HFFc6 (cell line): Measurements from ENCODE around the gene TMEM266. TPM values are rescaled to one million over a fixed set of nuclear protein-coding genes. Genes with fewer than 3 reads are reported as not detected.

ENCODE experiments used
- DNase-seq: peaks from one replicate; pipeline ENCODE4 v3.0.0-alpha.2; 2018
- H3K27ac Mint-ChIP-seq: 2 replicates; pipeline ENCODE4 v1.8.0; 2020; ENCODE audit warnings: mild to moderate bottlenecking, mixed read lengths
- H3K27me3 Mint-ChIP-seq: 2 replicates; pipeline ENCODE4 v1.8.0; 2021; ENCODE audit warnings: mild to moderate bottlenecking, moderate library complexity, mixed read lengths; ENCODE audit not compliant: insufficient read depth
- H3K36me3 Mint-ChIP-seq: 2 replicates; pipeline ENCODE4 v1.8.0; 2021; ENCODE audit warnings: low read depth, mixed read lengths
- H3K4me1 Mint-ChIP-seq: 2 replicates; pipeline ENCODE4 v1.8.0; 2020; ENCODE audit warnings: low read depth, mixed read lengths
- H3K4me3 Mint-ChIP-seq: 2 replicates; pipeline ENCODE4 v1.8.0; 2020; ENCODE audit warnings: mild to moderate bottlenecking, moderate library complexity, mixed read lengths
- H3K9me3 Mint-ChIP-seq: 2 replicates; pipeline ENCODE4 v1.8.0; 2020; ENCODE audit warnings: mild to moderate bottlenecking, mixed read lengths
- total RNA-seq, 6 experiments: library from RNA; stranded (reverse); fragmentation: NEBNext Ultra II Directional; extraction: Animal tissue kit (Norgen Biotek cat#: 25700); gene quantifications; 2 replicates in 1 of 6; 3 replicates in 5 of 6; pipeline ENCODE4 v1.2.3, GENCODE V29; 2021
- TF ChIP-seq, protein P1 (sequence below): fragments of 200-600 bp; sonication (generic); IDR thresholded peaks from 2 replicates; pipeline ENCODE4 v1.5.0; 2021; ENCODE audit warnings: antibody characterized with exemption, mild to moderate bottlenecking

TMEM266 gene
- total RNA-seq, 6 experiments from 2014 or later: 0.10 to 0.19 (median 0.17) TPM; not detected in 1

- DNase-seq: no peak
- H3K4me3 Mint-ChIP-seq: no peak overlapping the region
- H3K36me3 Mint-ChIP-seq: no peaks in the 10 kb centered on the region
- H3K27me3 Mint-ChIP-seq: peaks cover 35% of the 10 kb centered on the region
- H3K9me3 Mint-ChIP-seq: no peaks in the 10 kb centered on the region
- no peak overlapping the region for H3K27ac Mint-ChIP-seq
- no peaks in the 10 kb centered on the region for H3K4me1 Mint-ChIP-seq
- TF ChIP-seq, protein P1, sequence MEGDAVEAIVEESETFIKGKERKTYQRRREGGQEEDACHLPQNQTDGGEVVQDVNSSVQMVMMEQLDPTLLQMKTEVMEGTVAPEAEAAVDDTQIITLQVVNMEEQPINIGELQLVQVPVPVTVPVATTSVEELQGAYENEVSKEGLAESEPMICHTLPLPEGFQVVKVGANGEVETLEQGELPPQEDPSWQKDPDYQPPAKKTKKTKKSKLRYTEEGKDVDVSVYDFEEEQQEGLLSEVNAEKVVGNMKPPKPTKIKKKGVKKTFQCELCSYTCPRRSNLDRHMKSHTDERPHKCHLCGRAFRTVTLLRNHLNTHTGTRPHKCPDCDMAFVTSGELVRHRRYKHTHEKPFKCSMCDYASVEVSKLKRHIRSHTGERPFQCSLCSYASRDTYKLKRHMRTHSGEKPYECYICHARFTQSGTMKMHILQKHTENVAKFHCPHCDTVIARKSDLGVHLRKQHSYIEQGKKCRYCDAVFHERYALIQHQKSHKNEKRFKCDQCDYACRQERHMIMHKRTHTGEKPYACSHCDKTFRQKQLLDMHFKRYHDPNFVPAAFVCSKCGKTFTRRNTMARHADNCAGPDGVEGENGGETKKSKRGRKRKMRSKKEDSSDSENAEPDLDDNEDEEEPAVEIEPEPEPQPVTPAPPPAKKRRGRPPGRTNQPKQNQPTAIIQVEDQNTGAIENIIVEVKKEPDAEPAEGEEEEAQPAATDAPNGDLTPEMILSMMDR: no peak
Measured at GRCh38 chr15:76070921-76071635, 11.3 kb downstream of the TMEM266 start.

GRCh38 chr15:76071806-76072205 is 12.0 kb downstream of the TMEM266 start:
- no peaks in the 10 kb centered on the region for H3K9me3 Mint-ChIP-seq
- DNase-seq: no peak
- H3K27me3 Mint-ChIP-seq: peaks cover 31% of the 10 kb centered on the region
- no peak overlapping the region for H3K4me3 Mint-ChIP-seq
- TF ChIP-seq, protein P1: no peak
- H3K27ac Mint-ChIP-seq: no peak overlapping the region
- H3K36me3 Mint-ChIP-seq: no peaks in the 10 kb centered on the region
- H3K4me1 Mint-ChIP-seq: no peaks in the 10 kb centered on the region

- Mint-ChIP-seq H3K4me1 (no peaks in the 10 kb centered on the region), H3K36me3 (no peaks in the 10 kb centered on the region), H3K27ac (no peak overlapping the region), H3K9me3 (no peaks in the 10 kb centered on the region), H3K4me3 (no peak overlapping the region), H3K27me3 (peaks cover 24% of the 10 kb centered on the region)
- TF ChIP-seq, protein P1: no peak
- DNase-seq: no peak
Measured at GRCh38 chr15:76073554-76073953, 13.8 kb downstream of the TMEM266 start.

GRCh38 chr15:76075046-76075445 is 15.3 kb downstream of the TMEM266 start:
- H3K4me3 Mint-ChIP-seq: no peak overlapping the region
- H3K4me1 Mint-ChIP-seq: no peaks in the 10 kb centered on the region
- no peak for DNase-seq
- peaks cover 18% of the 10 kb centered on the region for H3K27me3 Mint-ChIP-seq
- H3K9me3 Mint-ChIP-seq: no peaks in the 10 kb centered on the region
- TF ChIP-seq, protein P1: no peak
- H3K36me3 Mint-ChIP-seq: no peaks in the 10 kb centered on the region
- no peak overlapping the region for H3K27ac Mint-ChIP-seq

DNA sequence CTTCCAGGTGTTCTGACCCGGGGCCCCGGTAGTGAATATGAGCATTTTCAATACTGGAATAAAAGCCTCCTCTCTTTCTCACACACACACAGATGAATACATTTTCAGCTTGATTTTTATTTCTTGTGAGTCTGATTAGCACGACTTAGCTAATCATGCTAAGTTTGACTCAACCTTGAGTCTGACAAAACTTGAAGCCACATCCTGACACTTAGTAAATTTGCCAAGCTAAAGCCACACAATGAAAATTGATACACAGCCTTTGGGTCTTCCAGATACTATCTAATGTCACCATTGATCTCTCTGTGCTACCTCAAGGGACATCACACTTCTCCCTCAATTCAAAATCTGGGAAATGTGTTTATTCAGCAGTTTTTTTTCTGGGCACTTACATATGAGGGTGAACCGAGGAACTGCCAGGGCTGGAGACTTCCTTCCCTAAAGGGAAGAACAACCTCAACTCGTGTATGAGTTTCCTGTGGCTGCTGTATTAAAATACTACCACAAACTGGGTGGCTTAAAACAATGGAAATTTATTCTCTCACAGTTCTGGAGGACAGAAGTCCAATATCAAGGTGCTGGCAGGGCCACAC is 18.6 kb downstream of the TMEM266 start:
- H3K4me3 Mint-ChIP-seq: no peak overlapping the region
- H3K27ac Mint-ChIP-seq: no peak overlapping the region
- TF ChIP-seq, protein P1: no peak
- H3K27me3 Mint-ChIP-seq: peaks cover 12% of the 10 kb centered on the region; the same call in 1 of the 2 replicates
- H3K36me3 Mint-ChIP-seq: no peaks in the 10 kb centered on the region
- no peak for DNase-seq
- no peaks in the 10 kb centered on the region for H3K4me1 Mint-ChIP-seq
- H3K9me3 Mint-ChIP-seq: no peaks in the 10 kb centered on the region
